ENCODE measurements around the gene DDX28. TPM values are rescaled to one million over a fixed set of nuclear protein-coding genes. Genes with fewer than 3 reads are reported as not detected.

Gene DDX28
- total and polyA plus RNA-seq, 9 of the 15 experiments (the other 6 are each of a cell fraction or from before 2014, with no cell fraction given) = 2.8 to 24.5 (median 15.9) TPM

GRCh38 chr16:68031951-68032350 lies 8.9 kb upstream of the DDX28 start (continued):
- TF ChIP-seq, protein P1, sequence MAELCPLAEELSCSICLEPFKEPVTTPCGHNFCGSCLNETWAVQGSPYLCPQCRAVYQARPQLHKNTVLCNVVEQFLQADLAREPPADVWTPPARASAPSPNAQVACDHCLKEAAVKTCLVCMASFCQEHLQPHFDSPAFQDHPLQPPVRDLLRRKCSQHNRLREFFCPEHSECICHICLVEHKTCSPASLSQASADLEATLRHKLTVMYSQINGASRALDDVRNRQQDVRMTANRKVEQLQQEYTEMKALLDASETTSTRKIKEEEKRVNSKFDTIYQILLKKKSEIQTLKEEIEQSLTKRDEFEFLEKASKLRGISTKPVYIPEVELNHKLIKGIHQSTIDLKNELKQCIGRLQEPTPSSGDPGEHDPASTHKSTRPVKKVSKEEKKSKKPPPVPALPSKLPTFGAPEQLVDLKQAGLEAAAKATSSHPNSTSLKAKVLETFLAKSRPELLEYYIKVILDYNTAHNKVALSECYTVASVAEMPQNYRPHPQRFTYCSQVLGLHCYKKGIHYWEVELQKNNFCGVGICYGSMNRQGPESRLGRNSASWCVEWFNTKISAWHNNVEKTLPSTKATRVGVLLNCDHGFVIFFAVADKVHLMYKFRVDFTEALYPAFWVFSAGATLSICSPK (IDR thresholded peaks at IDR 0.05; ENCODE audit: borderline replicate concordance) = no peak
- TF ChIP-seq HSF4 (CRISPR knock-in tag; IDR thresholded peaks at IDR 0.05; ENCODE audit: borderline replicate concordance) = no peak
- TF ChIP-seq ARNT (IDR thresholded peaks at IDR 0.05) = no peak
- no peak for TF ChIP-seq SIN3A (IDR thresholded peaks at IDR 0.05; ENCODE audit: borderline replicate concordance in 2 of 2, control insufficient read depth in 1 of 2, low read depth in 2 of 2, low read length in 2 of 2)
- no peak for TF ChIP-seq ZFPM2 (CRISPR knock-in tag; IDR thresholded peaks at IDR 0.05)
- TF ChIP-seq NUFIP1 (IDR thresholded peaks at IDR 0.05; ENCODE audit: partially characterized antibody) = no peak
- TF ChIP-seq ZFX (CRISPR knock-in tag; IDR thresholded peaks at IDR 0.05) = no peak
- TF ChIP-seq ZNF740 (CRISPR knock-in tag; IDR thresholded peaks at IDR 0.05) = no peak
- TF ChIP-seq ZNF740 (tag; IDR thresholded peaks at IDR 0.05) = no peak

Data from K562 (cell line).